Uterus (tissue), 4 donors: ENCODE data around the gene SMOC2. TPM values are rescaled to one million over a fixed set of nuclear protein-coding genes. Genes with fewer than 3 reads are reported as not detected.

Source experiments
- DNase-seq, 2 donors: peaks; one replicate each; pipeline ENCODE4 v3.0.0-alpha.2; 2019 to 2020
- H3K27ac ChIP-seq, 2 donors: fragments of 200-600 bp; sonication (generic); 1 replicate in 1 of 2; 2 replicates in 1 of 2; pipeline ENCODE4 v1.5.1; 2016 to 2018
- H3K27me3 ChIP-seq, 2 donors: fragments of 200-600 bp; sonication (generic); one replicate each; pipeline ENCODE4 v1.5.1; 2018 to 2019; ENCODE audit warnings: control low read depth in 1 of 2
- H3K36me3 ChIP-seq, 2 donors: fragments of 200-600 bp; sonication (generic); one replicate each; pipeline ENCODE4 v1.5.1; 2019; ENCODE audit warnings: control low read depth in 1 of 2
- H3K4me1 ChIP-seq, 2 donors: fragments of 200-600 bp; sonication (generic); one replicate each; pipeline ENCODE4 v1.5.1; 2018 to 2019; ENCODE audit warnings: control low read depth in 1 of 2
- H3K4me3 ChIP-seq, 2 donors: fragments of 200-600 bp; sonication (generic); 1 replicate in 1 of 2; 2 replicates in 1 of 2; pipeline ENCODE4 v1.5.1; 2018 to 2019; ENCODE audit warnings: mild to moderate bottlenecking in 1 of 2
- H3K9me3 ChIP-seq, 2 donors: fragments of 200-600 bp; sonication (generic); one replicate each; pipeline ENCODE4 v1.5.1; 2019; ENCODE audit warnings: control low read depth in 1 of 2
- CTCF ChIP-seq, 4 experiments: fragments of 200-600 bp in 2 of 4; fragments of 450-650 bp in 2 of 4; sonication (generic) in 2 of 4; IDR thresholded peaks; one replicate each; pipeline ENCODE4 v1.5.1; 2016 to 2019; ENCODE audit warnings: antibody characterized with exemption in 4 of 4, mild to moderate bottlenecking in 2 of 4, moderate library complexity in 1 of 4
- POLR2A ChIP-seq, 2 donors: fragments of 450-650 bp; IDR thresholded peaks; one replicate each; pipeline ENCODE4 v1.6.1; 2016; ENCODE audit warnings: antibody characterized with exemption in 2 of 2, mild to moderate bottlenecking in 1 of 2, moderate library complexity in 1 of 2
- intact Hi-C: fragments of 100-400 bp; cut with DNase I; formaldehyde crosslinking; loops from one replicate; pipeline ENCODE4 v1.15.1; 2023; ENCODE audit warnings: low total_unique reads
- total RNA-seq, 4 donors: library from RNA; depleted of rRNA in 3 of 4; stranded (reverse); fragments of >200 nt in 3 of 4; gene quantifications; one replicate each; pipeline versions ENCODE4 v1.1.0 to v1.2.4, GENCODE V29; 2014 to 2023
- donor health status: DM: yes; HTN: yes; CAD: no.

The SMOC2 gene
- total RNA-seq, 4 donors from 2014 or later, result 98.2 to 139 (median 121) TPM

- no peaks in the 10 kb centered on the region for H3K9me3 ChIP-seq
- no peak overlapping the region for H3K4me3 ChIP-seq
- no peaks in the 10 kb centered on the region for H3K4me1 ChIP-seq
- DNase-seq, result no peak
- H3K36me3 ChIP-seq, result no peaks in the 10 kb centered on the region
- no peak for TF ChIP-seq POLR2A (IDR thresholded peaks at IDR 0.05)
- no peak for TF ChIP-seq CTCF (IDR thresholded peaks at IDR 0.05)
- intact Hi-C loops, result no loop called here
- H3K27me3 ChIP-seq, result no peaks in the 10 kb centered on the region
- H3K27ac ChIP-seq, result no peak overlapping the region
Measured at GRCh38 chr6:168507730-168508129, 66.7 kb downstream of the SMOC2 start.

GRCh38 chr6:168508903-168509302 is 67.9 kb downstream of the SMOC2 start:
- H3K27ac ChIP-seq, result no peak overlapping the region
- H3K36me3 ChIP-seq, result no peaks in the 10 kb centered on the region
- TF ChIP-seq POLR2A (IDR thresholded peaks at IDR 0.05) (no peak), CTCF (IDR thresholded peaks at IDR 0.05) (no peak)
- no peaks in the 10 kb centered on the region for H3K27me3 ChIP-seq
- no peaks in the 10 kb centered on the region for H3K9me3 ChIP-seq
- intact Hi-C loops, result no loop called here
- H3K4me3 ChIP-seq, result no peak overlapping the region
- no peak for DNase-seq
- H3K4me1 ChIP-seq, result no peaks in the 10 kb centered on the region

GRCh38 chr6:168513766-168514165 is 72.8 kb downstream of the SMOC2 start:
- intact Hi-C loops, result no loop called here
- peak overlapping the region in 1 of 2 donors; percentile 66 for H3K27ac ChIP-seq

GRCh38 chr6:168514216-168514615 is 73.2 kb downstream of the SMOC2 start:
- H3K27ac ChIP-seq, result peak overlapping the region in 1 of 2 donors; percentile 66
- intact Hi-C loops, result no loop called here
- no peaks in the 10 kb centered on the region for H3K36me3 ChIP-seq
- no peaks in the 10 kb centered on the region for H3K27me3 ChIP-seq
- no peak overlapping the region for H3K4me3 ChIP-seq
- peak; percentile 74 to 80 for DNase-seq
- no peak for TF ChIP-seq CTCF (IDR thresholded peaks at IDR 0.05)
- TF ChIP-seq POLR2A (IDR thresholded peaks at IDR 0.05), result no peak
- H3K4me1 ChIP-seq, result no peaks in the 10 kb centered on the region
- H3K9me3 ChIP-seq, result no peaks in the 10 kb centered on the region

More at GRCh38 chr6:168513766-168514165, 72.8 kb downstream of the SMOC2 start:
- H3K36me3 ChIP-seq, result no peaks in the 10 kb centered on the region
- no peaks in the 10 kb centered on the region for H3K27me3 ChIP-seq
- no peaks in the 10 kb centered on the region for H3K4me1 ChIP-seq
- DNase-seq, result no peak
- TF ChIP-seq POLR2A (IDR thresholded peaks at IDR 0.05) (no peak), CTCF (IDR thresholded peaks at IDR 0.05) (no peak)
- H3K4me3 ChIP-seq, result no peak overlapping the region
- H3K9me3 ChIP-seq, result no peaks in the 10 kb centered on the region

- Histone ChIP-seq H3K4me3 (no peak overlapping the region), H3K27me3 (no peaks in the 10 kb centered on the region), H3K4me1 (no peaks in the 10 kb centered on the region), H3K36me3 (no peaks in the 10 kb centered on the region), H3K9me3 (no peaks in the 10 kb centered on the region), H3K27ac (no peak overlapping the region)
- TF ChIP-seq POLR2A (IDR thresholded peaks at IDR 0.05) (no peak), CTCF (IDR thresholded peaks at IDR 0.05) (no peak)
- intact Hi-C loops, result no loop called here
- DNase-seq, result no peak
Measured at GRCh38 chr6:168515376-168515775, 74.4 kb downstream of the SMOC2 start.
